GM12874 (cell line): ENCODE results near the gene CAPZA1.

Experiments
- CTCF ChIP-seq: IDR thresholded peaks from 2 replicates; pipeline ENCODE4 v1.5.1; 2011; ENCODE audit warnings: low read depth, mild to moderate bottlenecking, control low read depth, low read length, moderate library complexity; ENCODE audit not compliant: insufficient read depth

CAPZA1 gene

GRCh38 chr1:112646225-112646624 is 26.6 kb downstream of the CAPZA1 start:
- TF ChIP-seq CTCF, result no peak

DNA sequence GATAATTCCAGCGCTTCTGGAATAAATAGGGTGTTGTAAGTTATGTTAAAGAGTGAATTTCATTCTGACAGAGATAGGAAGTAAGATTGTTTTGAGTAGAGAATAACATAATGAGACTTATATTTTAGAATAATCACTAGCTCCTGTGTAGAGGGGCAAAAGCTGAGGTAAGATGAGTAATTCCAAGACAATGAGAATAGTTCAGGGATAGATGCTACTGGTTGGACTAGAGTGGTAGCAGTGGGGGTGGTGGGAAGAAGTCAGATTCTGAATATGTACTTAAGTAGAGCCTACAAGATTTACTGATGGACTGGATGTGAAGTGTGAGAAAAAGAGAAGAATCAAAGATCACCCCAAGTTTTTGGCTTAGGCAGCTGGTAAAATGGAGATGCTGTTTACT is 31.6 kb downstream of the CAPZA1 start:
- TF ChIP-seq CTCF, result no peak

GRCh38 chr1:112665857-112666256 is 46.2 kb downstream of the CAPZA1 start:
- no peak for TF ChIP-seq CTCF

DNA sequence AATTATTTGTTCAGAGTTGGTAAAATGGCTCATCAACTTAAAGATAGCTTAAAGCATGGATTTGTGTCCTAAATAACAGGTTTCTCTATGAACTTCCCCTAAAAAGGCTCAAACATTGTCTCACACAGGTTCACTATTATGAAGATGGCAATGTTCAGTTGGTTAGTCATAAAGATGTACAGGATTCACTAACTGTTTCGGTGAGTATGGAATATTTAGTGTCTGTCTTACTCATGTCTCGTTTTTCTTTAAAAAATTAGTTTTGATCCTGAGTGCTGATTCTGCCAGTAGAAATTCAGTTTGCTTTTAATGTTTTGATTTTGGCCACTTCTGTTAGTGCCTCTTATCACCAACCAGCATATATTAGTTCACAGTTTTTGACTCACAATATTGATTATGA is 47.3 kb downstream of the CAPZA1 start:
- TF ChIP-seq CTCF, result no peak

GRCh38 chr1:112672009-112672408 is 52.4 kb downstream of the CAPZA1 start:
- TF ChIP-seq CTCF, result no peak

DNA sequence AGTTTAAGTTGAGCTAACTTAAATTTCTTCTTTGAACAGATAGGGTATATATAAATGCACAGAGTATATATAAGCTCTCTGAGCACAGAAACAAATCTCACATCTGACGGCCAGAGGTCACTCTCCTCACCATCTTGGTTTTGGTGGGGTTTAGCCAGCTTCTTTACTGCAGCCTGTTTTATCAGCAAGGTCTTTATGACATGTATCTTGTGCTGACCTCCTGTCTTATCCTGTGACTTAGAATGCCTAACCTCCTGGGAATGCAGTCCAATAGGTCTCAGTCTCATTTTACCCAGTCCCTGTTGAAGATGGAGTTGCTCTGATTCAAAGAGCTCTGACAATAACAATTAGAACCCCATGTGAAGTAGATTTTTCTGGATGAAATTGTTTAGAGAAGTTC is 53.2 kb downstream of the CAPZA1 start:
- no peak for TF ChIP-seq CTCF

GRCh38 chr1:112673592-112674439 is 54.2 kb downstream of the CAPZA1 start:
- peak; percentile 37; the same call in 1 of the 2 replicates for TF ChIP-seq CTCF
